K562 (cell line): ENCODE data around the gene SCAMP3. TPM values are rescaled to one million over a fixed set of nuclear protein-coding genes. Genes with fewer than 3 reads are reported as not detected.
A peak's percentile ranks its signal among the peaks of the same experiment; 100 is the strongest.

Experiments
- AFF4 ChIP-seq: sonication (generic); formaldehyde crosslinking; IDR thresholded peaks from 2 replicates; pipeline ENCODE4 v1.8.0; 2023; ENCODE audit warnings: mild to moderate bottlenecking, missing genetic modification reagents
- ARID1B ChIP-seq: fragments of 450-650 bp; IDR thresholded peaks from 2 replicates; pipeline ENCODE4 v1.6.1; 2016; ENCODE audit warnings: antibody characterized with exemption, mild to moderate bottlenecking, inconsistent platforms
- COPS2 ChIP-seq: fragments of 450-650 bp; conservative IDR thresholded peaks from 2 replicates; pipeline ENCODE4 v1.6.1; 2016; ENCODE audit warnings: mild to moderate bottlenecking, moderate library complexity
- DNMT1 ChIP-seq: fragments of 450-650 bp; IDR thresholded peaks from 2 replicates; pipeline ENCODE4 v1.6.1; 2016; ENCODE audit warnings: antibody characterized with exemption, mild to moderate bottlenecking
- E2F1 ChIP-seq: sonication (generic); formaldehyde crosslinking; IDR thresholded peaks from 2 replicates; pipeline ENCODE4 v1.8.1; 2023; ENCODE audit warnings: mild to moderate bottlenecking, missing genetic modification reagents, moderate library complexity
- ELF1 ChIP-seq: fragments of 200-800 bp; sonication (Bioruptor generic); IDR thresholded peaks from 2 replicates; pipeline ENCODE4 v1.6.1; 2016; ENCODE audit warnings: missing genetic modification characterization, missing compliant biosample characterization
- ELK1 ChIP-seq: sonication (generic); formaldehyde crosslinking; IDR thresholded peaks from 2 replicates; pipeline ENCODE4 v1.8.1; 2022; ENCODE audit warnings: missing genetic modification reagents
- FOXP4 ChIP-seq: sonication (generic); formaldehyde crosslinking; IDR thresholded peaks from 2 replicates; pipeline ENCODE4 v1.8.0; 2022; ENCODE audit warnings: mild to moderate bottlenecking, missing genetic modification reagents, borderline replicate concordance
- GABPB1 ChIP-seq: sonication (generic); formaldehyde crosslinking; IDR thresholded peaks from 2 replicates; pipeline ENCODE4 v1.8.0; 2022; ENCODE audit warnings: mild to moderate bottlenecking, missing genetic modification reagents
- HSF4 ChIP-seq: fragments of 250-450 bp; sonication (Bioruptor Pico); IDR thresholded peaks from 2 replicates; pipeline ENCODE4 v2.1.2; 2022; ENCODE audit warnings: mild to moderate bottlenecking, moderate library complexity, borderline replicate concordance
- MAFF ChIP-seq: IDR thresholded peaks from 2 replicates; pipeline ENCODE4 v1.6.1; 2012; ENCODE audit warnings: low read length, improper control_type of control experiment
- MCM2 ChIP-seq: fragments of 450-650 bp; IDR thresholded peaks from 2 replicates; pipeline ENCODE4 v1.6.1; 2017; ENCODE audit warnings: low read depth, mild to moderate bottlenecking
- MEF2A ChIP-seq: IDR thresholded peaks from 2 replicates; pipeline ENCODE4 v1.6.1; 2011; ENCODE audit warnings: low read depth, mild to moderate bottlenecking, low read length, moderate library complexity; ENCODE audit not compliant: control insufficient read depth
- MTA1 ChIP-seq: fragments of 450-650 bp; IDR thresholded peaks from 2 replicates; pipeline ENCODE4 v1.6.1; 2017; ENCODE audit warnings: borderline replicate concordance
- NCOA1 ChIP-seq: fragments of 450-650 bp; IDR thresholded peaks from 2 replicates; pipeline ENCODE4 v1.6.1; 2016; ENCODE audit warnings: low read depth
- NR2F6 ChIP-seq: fragments of 450-650 bp; formaldehyde crosslinking; IDR thresholded peaks from 2 replicates; pipeline ENCODE4 v1.4.0; 2020; ENCODE audit warnings: mild to moderate bottlenecking
- RBBP5 ChIP-seq: fragments of 200-600 bp; sonication (generic); IDR thresholded peaks from 2 replicates; pipeline ENCODE4 v1.6.1; 2012; ENCODE audit warnings: borderline replicate concordance, mild to moderate bottlenecking, low read length, control low read depth, inconsistent platforms; ENCODE audit not compliant: insufficient read depth, poor library complexity, severe bottlenecking
- SMARCA4 ChIP-seq: fragments of 450-650 bp; IDR thresholded peaks from 2 replicates; pipeline ENCODE4 v1.6.1; 2016
- SMARCA5 ChIP-seq: fragments of 450-650 bp; IDR thresholded peaks from 2 replicates; pipeline ENCODE4 v1.6.1; 2016
- ZNF134 ChIP-seq: fragments of 250-450 bp; sonication (Bioruptor Pico); conservative IDR thresholded peaks from 2 replicates; pipeline ENCODE4 v1.4.0; 2020
- ZNF282 ChIP-seq: sonication (generic); formaldehyde crosslinking; IDR thresholded peaks from 2 replicates; pipeline ENCODE4 v1.8.1; 2023; ENCODE audit warnings: missing genetic modification reagents
- ZNF785 ChIP-seq: fragments of 250-450 bp; sonication (Bioruptor Pico); IDR thresholded peaks from 2 replicates; pipeline ENCODE4 v1.4.0; 2020; ENCODE audit warnings: mild to moderate bottlenecking
- polyA plus RNA-seq, 8 experiments: library from polyadenylated mRNA; depleted of rRNA in 4 of 8; stranded (reverse) in 5 of 8; unstranded in 3 of 8; fragments of >200 nt; fragmentation: Nextera tagmentation in 2 of 8; fragmentation: Illumina TruSeq in 1 of 8; extraction: Ambion mirVana in 2 of 8; extraction: Trizol in 1 of 8; gene quantifications; 2 replicates each; pipeline versions ENCODE4 v1.2.1 to v1.2.3, GENCODE V29; 2011 to 2014; ENCODE audit warnings: inconsistent platforms in 1 of 8, missing spikeins in 1 of 8
- total RNA-seq, 7 experiments: library from RNA; depleted of rRNA in 6 of 7; stranded (reverse); fragments of >200 nt in 6 of 7; fragmentation: Illumina TruSeq in 2 of 7; extraction: Trizol in 2 of 7; gene quantifications; 2 replicates each; pipeline versions ENCODE4 v1.2.1 to v1.2.3, GENCODE V29; 2011 to 2021; ENCODE audit warnings: low replicate concordance in 1 of 7

SCAMP3 gene
- total and polyA plus RNA-seq, 9 of the 15 experiments (the other 6 are each of a cell fraction or from before 2014, with no cell fraction given) = 14.2 to 131 (median 86.1) TPM

GRCh38 chr1:155272466-155273342 is 10.5 kb upstream of the SCAMP3 start (continued):
- TF ChIP-seq HSF4 (CRISPR knock-in tag) (no peak), ARID1B (0 out of 2 replicates have a peak, but pooled peaks have one; percentile 20), FOXP4 (CRISPR knock-in tag) (0 out of 2 replicates have a peak, but pooled peaks have one; percentile 13), MEF2A (no peak), ZNF282 (CRISPR knock-in tag) (no peak), RBBP5 (no peak), GABPB1 (CRISPR knock-in tag) (peak; percentile 74), COPS2 (no peak), DNMT1 (no peak), ELF1 (no peak), ZNF785 (CRISPR knock-in tag) (no peak), SMARCA5 (no peak), ELK1 (CRISPR knock-in tag) (no peak), MAFF (no peak), MCM2 (no peak), MTA1 (peak; percentile 26; the same call in 1 of the 2 replicates), NCOA1 (no peak), AFF4 (CRISPR knock-in tag) (no peak), SMARCA4 (no peak), ZNF134 (CRISPR knock-in tag) (no peak), NR2F6 (CRISPR knock-in tag) (no peak), E2F1 (no peak)
